ENCODE data around the gene ADARB2.

ADARB2 gene

GRCh38 chr10:1179346-1180070, 557.8 kb downstream of the ADARB2 start:
- H3K9me3 ChIP-seq (ENCODE audit: severe bottlenecking): no peaks in the 10 kb centered on the region
- TF ChIP-seq CTCF (IDR thresholded peaks at IDR 0.05; ENCODE audit: poor library complexity, severe bottlenecking): no peak
- H3K4me1 ChIP-seq (ENCODE audit: insufficient read depth, poor library complexity, severe bottlenecking): no peaks in the 10 kb centered on the region
- H3K36me3 ChIP-seq (ENCODE audit: low read depth): no peaks in the 10 kb centered on the region
- DNase-seq (ENCODE audit: low spot score) (no peak), ATAC-seq (ENCODE audit: low read depth) (no peak)
- H3K27me3 ChIP-seq (ENCODE audit: insufficient read depth, poor library complexity, severe bottlenecking): no peaks in the 10 kb centered on the region
- H3K27ac ChIP-seq (ENCODE audit: poor library complexity, severe bottlenecking): no peak overlapping the region
- H3K4me3 ChIP-seq (ENCODE audit: severe bottlenecking): no peak overlapping the region

- no peaks in the 10 kb centered on the region for H3K36me3 ChIP-seq (ENCODE audit: low read depth)
- DNase-seq (ENCODE audit: low spot score): no peak
- H3K27me3 ChIP-seq (ENCODE audit: insufficient read depth, poor library complexity, severe bottlenecking): no peaks in the 10 kb centered on the region
- H3K27ac ChIP-seq (ENCODE audit: poor library complexity, severe bottlenecking): no peak overlapping the region
- H3K4me1 ChIP-seq (ENCODE audit: insufficient read depth, poor library complexity, severe bottlenecking): no peaks in the 10 kb centered on the region
- no peak overlapping the region for H3K4me3 ChIP-seq (ENCODE audit: severe bottlenecking)
- TF ChIP-seq CTCF (IDR thresholded peaks at IDR 0.05; ENCODE audit: poor library complexity, severe bottlenecking): no peak
- H3K9me3 ChIP-seq (ENCODE audit: severe bottlenecking): no peaks in the 10 kb centered on the region
- ATAC-seq (ENCODE audit: low read depth): no peak
These were observed 558.8 kb downstream of the ADARB2 start for GRCh38 chr10:1178506-1178905.

- Histone ChIP-seq H3K27me3 (ENCODE audit: insufficient read depth, poor library complexity, severe bottlenecking) (no peaks in the 10 kb centered on the region), H3K4me1 (ENCODE audit: insufficient read depth, poor library complexity, severe bottlenecking) (no peaks in the 10 kb centered on the region), H3K36me3 (ENCODE audit: low read depth) (no peaks in the 10 kb centered on the region), H3K4me3 (ENCODE audit: severe bottlenecking) (no peak overlapping the region), H3K27ac (ENCODE audit: poor library complexity, severe bottlenecking) (no peak overlapping the region), H3K9me3 (ENCODE audit: severe bottlenecking) (no peaks in the 10 kb centered on the region)
- no peak for TF ChIP-seq CTCF (IDR thresholded peaks at IDR 0.05; ENCODE audit: poor library complexity, severe bottlenecking)
- no peak for ATAC-seq (ENCODE audit: low read depth)
- DNase-seq (ENCODE audit: low spot score): no peak
These were observed 559.4 kb downstream of the ADARB2 start for GRCh38 chr10:1177936-1178335.

GRCh38 chr10:1175956-1176565, 561.3 kb downstream of the ADARB2 start:
- H3K27ac ChIP-seq (ENCODE audit: poor library complexity, severe bottlenecking): no peak overlapping the region
- H3K27me3 ChIP-seq (ENCODE audit: insufficient read depth, poor library complexity, severe bottlenecking): no peaks in the 10 kb centered on the region
- no peaks in the 10 kb centered on the region for H3K9me3 ChIP-seq (ENCODE audit: severe bottlenecking)
- ATAC-seq (ENCODE audit: low read depth) (no peak), DNase-seq (ENCODE audit: low spot score) (no peak)
- H3K4me3 ChIP-seq (ENCODE audit: severe bottlenecking): no peak overlapping the region
- H3K36me3 ChIP-seq (ENCODE audit: low read depth): no peaks in the 10 kb centered on the region
- TF ChIP-seq CTCF (IDR thresholded peaks at IDR 0.05; ENCODE audit: poor library complexity, severe bottlenecking): no peak
- H3K4me1 ChIP-seq (ENCODE audit: insufficient read depth, poor library complexity, severe bottlenecking): no peaks in the 10 kb centered on the region

GRCh38 chr10:1174022-1174421, 563.3 kb downstream of the ADARB2 start:
- Histone ChIP-seq H3K27me3 (ENCODE audit: insufficient read depth, poor library complexity, severe bottlenecking) (no peaks in the 10 kb centered on the region), H3K4me1 (ENCODE audit: insufficient read depth, poor library complexity, severe bottlenecking) (no peaks in the 10 kb centered on the region), H3K4me3 (ENCODE audit: severe bottlenecking) (no peak overlapping the region), H3K36me3 (ENCODE audit: low read depth) (no peaks in the 10 kb centered on the region), H3K9me3 (ENCODE audit: severe bottlenecking) (no peaks in the 10 kb centered on the region), H3K27ac (ENCODE audit: poor library complexity, severe bottlenecking) (no peak overlapping the region)
- DNase-seq (ENCODE audit: low spot score): no peak
- no peak for ATAC-seq (ENCODE audit: low read depth)
- TF ChIP-seq CTCF (IDR thresholded peaks at IDR 0.05; ENCODE audit: poor library complexity, severe bottlenecking): no peak

Measured in RWPE2 (cell line).